ENCODE results near the gene SHISAL2A. TPM values are rescaled to one million over a fixed set of nuclear protein-coding genes. Genes with fewer than 3 reads are reported as not detected.
A peak's percentile ranks its signal among the peaks of the same experiment; 100 is the strongest.

The SHISAL2A gene
- total and polyA plus RNA-seq, 8 donors, result 0.48 to 1.6 (median 0.69) TPM; not detected in 1

DNA sequence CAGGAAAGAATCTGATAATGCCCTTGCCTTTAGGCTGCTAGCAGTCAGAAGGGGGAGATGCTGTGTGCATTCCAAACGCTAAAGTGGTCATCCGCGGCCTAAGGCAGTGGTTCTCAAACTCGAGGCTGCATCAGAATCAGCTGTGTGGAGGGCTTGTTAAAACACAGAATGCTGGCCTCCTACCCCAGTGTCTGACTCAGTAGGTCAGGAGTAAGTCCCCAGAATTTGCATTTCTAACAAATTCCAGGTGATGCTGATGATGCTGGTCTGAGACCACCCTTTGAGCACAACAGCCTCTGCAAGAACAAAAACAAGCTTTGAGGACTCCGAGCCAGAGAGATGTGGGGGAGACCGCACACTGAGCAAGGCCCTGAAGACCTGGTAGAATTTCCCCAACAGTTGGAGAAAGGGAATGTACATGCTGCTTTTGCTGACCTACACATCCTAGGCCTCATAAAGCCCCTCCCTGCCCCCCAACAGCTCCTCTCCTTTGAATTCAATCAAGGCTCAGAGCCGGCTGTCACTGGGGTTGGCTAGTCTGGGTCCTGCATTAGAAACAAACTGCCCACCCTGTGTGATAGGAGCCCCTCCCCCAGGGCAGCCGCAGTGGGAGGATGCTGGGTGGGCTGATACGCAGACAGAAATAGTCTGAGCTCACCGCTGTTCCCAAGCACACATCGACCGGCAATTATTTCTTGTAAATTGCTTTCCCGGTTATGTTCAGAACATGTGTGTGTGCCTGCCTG is 27.1 kb downstream of the SHISAL2A start:
- H3K9me3 ChIP-seq, result no peaks in the 10 kb centered on the region
- no peaks in the 10 kb centered on the region for H3K4me1 ChIP-seq
- ATAC-seq (no peak), DNase-seq (no peak)
- H3K27ac ChIP-seq, result no peak overlapping the region
- no peak overlapping the region for H3K4me3 ChIP-seq
- no peaks in the 10 kb centered on the region for H3K36me3 ChIP-seq
- no peaks in the 10 kb centered on the region for H3K27me3 ChIP-seq
- intact Hi-C loops (cut with DNase I), result no loop called here
- TF ChIP-seq, protein P1, sequence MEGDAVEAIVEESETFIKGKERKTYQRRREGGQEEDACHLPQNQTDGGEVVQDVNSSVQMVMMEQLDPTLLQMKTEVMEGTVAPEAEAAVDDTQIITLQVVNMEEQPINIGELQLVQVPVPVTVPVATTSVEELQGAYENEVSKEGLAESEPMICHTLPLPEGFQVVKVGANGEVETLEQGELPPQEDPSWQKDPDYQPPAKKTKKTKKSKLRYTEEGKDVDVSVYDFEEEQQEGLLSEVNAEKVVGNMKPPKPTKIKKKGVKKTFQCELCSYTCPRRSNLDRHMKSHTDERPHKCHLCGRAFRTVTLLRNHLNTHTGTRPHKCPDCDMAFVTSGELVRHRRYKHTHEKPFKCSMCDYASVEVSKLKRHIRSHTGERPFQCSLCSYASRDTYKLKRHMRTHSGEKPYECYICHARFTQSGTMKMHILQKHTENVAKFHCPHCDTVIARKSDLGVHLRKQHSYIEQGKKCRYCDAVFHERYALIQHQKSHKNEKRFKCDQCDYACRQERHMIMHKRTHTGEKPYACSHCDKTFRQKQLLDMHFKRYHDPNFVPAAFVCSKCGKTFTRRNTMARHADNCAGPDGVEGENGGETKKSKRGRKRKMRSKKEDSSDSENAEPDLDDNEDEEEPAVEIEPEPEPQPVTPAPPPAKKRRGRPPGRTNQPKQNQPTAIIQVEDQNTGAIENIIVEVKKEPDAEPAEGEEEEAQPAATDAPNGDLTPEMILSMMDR (IDR thresholded peaks at IDR 0.05), result no peak

DNA sequence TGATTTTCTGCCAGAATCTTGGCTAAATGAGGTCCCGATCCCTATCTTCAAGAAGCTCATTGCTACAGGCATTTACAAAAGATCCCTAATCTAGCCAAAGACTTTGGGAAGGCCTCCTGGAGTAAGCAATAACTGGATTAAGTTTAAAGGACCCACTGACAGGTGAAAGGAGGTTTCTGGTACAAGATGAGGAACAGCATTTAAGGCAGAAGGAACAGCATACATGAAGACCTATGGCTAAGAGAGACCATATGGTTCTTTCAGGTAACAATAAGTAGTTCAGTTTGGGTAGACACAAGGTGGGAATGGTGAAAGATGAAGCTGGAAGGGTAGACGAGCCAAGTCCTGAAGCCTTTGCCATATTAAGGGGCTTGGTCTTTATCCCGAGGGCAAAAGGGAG is 27.8 kb downstream of the SHISAL2A start:
- H3K36me3 ChIP-seq, result no peaks in the 10 kb centered on the region
- no peaks in the 10 kb centered on the region for H3K4me1 ChIP-seq
- intact Hi-C loops (cut with DNase I), result no loop called here
- H3K4me3 ChIP-seq, result no peak overlapping the region
- no peaks in the 10 kb centered on the region for H3K27me3 ChIP-seq
- ATAC-seq (no peak), DNase-seq (no peak)
- no peaks in the 10 kb centered on the region for H3K9me3 ChIP-seq
- no peak overlapping the region for H3K27ac ChIP-seq
- TF ChIP-seq, protein P1 (IDR thresholded peaks at IDR 0.05), result no peak

DNA sequence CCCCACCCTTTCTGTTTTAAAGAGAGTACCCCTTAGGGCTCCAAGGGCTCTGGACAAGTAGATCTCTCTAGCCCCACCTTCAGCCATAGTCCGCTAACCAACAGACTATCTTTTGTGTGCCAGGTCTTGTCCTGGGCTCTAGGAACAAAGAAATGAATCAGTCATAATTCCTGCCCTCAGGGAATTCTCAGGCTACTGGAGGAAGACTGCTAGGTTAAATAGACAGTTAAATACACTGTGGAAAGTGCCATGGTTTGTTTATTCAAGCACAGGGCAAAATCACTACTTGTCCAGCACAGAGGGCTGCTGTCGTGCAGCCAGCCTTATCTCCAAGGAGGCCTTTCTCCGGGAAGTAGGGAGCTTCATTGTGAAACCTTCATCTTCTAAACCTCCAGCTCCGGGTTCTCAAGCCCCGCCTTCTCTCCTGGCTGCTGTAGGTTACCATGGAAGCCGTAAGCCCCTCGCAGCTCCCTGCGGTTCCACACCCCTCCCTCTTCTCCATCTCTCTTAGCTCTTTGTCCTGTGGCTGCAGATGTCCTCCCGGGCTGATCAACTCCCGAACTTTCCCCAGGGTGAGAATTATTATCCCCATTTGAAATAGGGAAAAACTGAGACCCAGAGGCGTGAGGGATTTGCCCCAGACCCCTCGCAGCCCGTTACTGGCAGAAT is 29.8 kb downstream of the SHISAL2A start:
- Histone ChIP-seq H3K9me3 (no peaks in the 10 kb centered on the region), H3K27me3 (no peaks in the 10 kb centered on the region), H3K4me1 (no peaks in the 10 kb centered on the region), H3K27ac (no peak overlapping the region), H3K36me3 (no peaks in the 10 kb centered on the region), H3K4me3 (no peak overlapping the region)
- peak in 1 of 4 donors; percentile 36 for DNase-seq
- TF ChIP-seq, protein P1 (IDR thresholded peaks at IDR 0.05), result no peak
- ATAC-seq, result peak; percentile 76
- intact Hi-C loops (cut with DNase I), result no loop called here

DNA sequence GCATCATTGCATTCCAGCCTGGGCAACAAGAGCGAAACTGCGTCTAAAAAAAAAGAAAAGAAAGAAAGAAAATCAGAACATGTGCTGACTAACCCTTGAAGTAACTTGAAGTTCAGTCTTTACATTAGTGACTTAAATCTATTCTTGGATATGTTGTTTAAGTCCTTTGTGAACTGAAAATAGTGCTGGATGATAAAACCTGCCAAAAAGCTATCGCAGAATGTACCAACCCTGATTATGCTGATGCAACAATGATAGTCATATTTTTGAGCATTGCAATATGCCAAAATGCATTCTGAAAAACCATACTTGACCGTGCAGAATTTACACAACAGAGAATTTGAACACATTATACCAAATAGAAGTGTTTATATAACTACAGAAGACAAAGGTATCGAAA is 30.7 kb downstream of the SHISAL2A start:
- Histone ChIP-seq H3K27me3 (no peaks in the 10 kb centered on the region), H3K4me3 (no peak overlapping the region), H3K27ac (no peak overlapping the region), H3K4me1 (no peaks in the 10 kb centered on the region), H3K36me3 (no peaks in the 10 kb centered on the region), H3K9me3 (no peaks in the 10 kb centered on the region)
- no peak for ATAC-seq
- intact Hi-C loops (cut with DNase I), result no loop called here
- no peak for DNase-seq
- TF ChIP-seq, protein P1 (IDR thresholded peaks at IDR 0.05), result no peak
